Panc1 (cell line): ENCODE results near the gene ST3GAL5. TPM values are rescaled to one million over a fixed set of nuclear protein-coding genes. Genes with fewer than 3 reads are reported as not detected.

Source experiments
- ATAC-seq: fragments of 200-7000 bp; cut with Tn5 transposase; 2 replicates; pipeline ENCODE4 v1.9.1; 2020; ENCODE audit warnings: mild to moderate bottlenecking, moderate library complexity
- BruUV-seq: library from RNA; stranded (reverse); fragments of 400-500 nt; replicated peaks from 2 replicates; lab custom pipeline; 2021; lab: Mats Ljungman, UMichigan
- CTCF ChIA-PET: fragments of 300-600 bp; sonication (Branson Sonifier 250); formaldehyde crosslinking; loops from one replicate; lab custom pipeline; 2022; ENCODE audit warnings: antibody characterized with exemption; lab: Charles Lee
- POLR2A ChIA-PET: fragments of 300-600 bp; sonication (Branson Sonifier 250); formaldehyde crosslinking; loops from one replicate; lab custom pipeline; 2022; ENCODE audit warnings: antibody characterized with exemption; lab: Charles Lee
- DNase-seq: peaks from one replicate; pipeline ENCODE4 v3.0.0-alpha.2; 2010; ENCODE audit warnings: low read depth, low spot score
- H3K27ac ChIP-seq: 2 replicates; pipeline ENCODE4 v1.5.1; 2011; ENCODE audit warnings: mild to moderate bottlenecking, low read length, inconsistent platforms
- H3K27me3 ChIP-seq: fragments of 200-500 bp; sonication (Bioruptor generic); 2 replicates; pipeline ENCODE4 v1.6.0; 2014; ENCODE audit warnings: low read length, inconsistent platforms; ENCODE audit not compliant: control insufficient read depth, insufficient read depth
- H3K36me3 ChIP-seq: fragments of 200-500 bp; sonication (Bioruptor generic); 2 replicates; pipeline ENCODE4 v1.5.1; 2014; ENCODE audit warnings: inconsistent platforms, mild to moderate bottlenecking, low read length, moderate library complexity; ENCODE audit not compliant: control insufficient read depth, insufficient read depth
- H3K4me1 ChIP-seq: 2 replicates; pipeline ENCODE4 v1.5.1; 2011; ENCODE audit warnings: inconsistent platforms, mild to moderate bottlenecking, low read length, moderate library complexity; ENCODE audit not compliant: control insufficient read depth, insufficient read depth
- H3K4me3 ChIP-seq, 2 experiments: 2 replicates each; pipeline ENCODE4 v1.5.1; 2011 to 2012; ENCODE audit warnings: low read depth in 2 of 2, low read length in 2 of 2, mild to moderate bottlenecking in 2 of 2, inconsistent platforms in 1 of 2, moderate library complexity in 1 of 2
- H3K9me3 ChIP-seq: fragments of 200-500 bp; sonication (Bioruptor generic); 2 replicates; pipeline ENCODE4 v1.5.1; 2014; ENCODE audit warnings: low read depth, mild to moderate bottlenecking, inconsistent platforms, low read length, moderate library complexity; ENCODE audit not compliant: control insufficient read depth, insufficient read depth
- CTCF ChIP-seq: fragments of 450-650 bp; IDR thresholded peaks from 2 replicates; pipeline ENCODE4 v1.5.1; 2017; ENCODE audit warnings: mild to moderate bottlenecking
- POLR2AphosphoS5 ChIP-seq: IDR thresholded peaks from 2 replicates; pipeline ENCODE4 v1.6.1; 2012; ENCODE audit warnings: mild to moderate bottlenecking, low read depth, low read length, moderate library complexity
- REST ChIP-seq, 2 experiments: IDR thresholded peaks; 2 replicates each; pipeline ENCODE4 v1.6.1; 2011 to 2012; ENCODE audit warnings: low read depth in 2 of 2, control low read depth in 1 of 2, low read length in 1 of 2, mild to moderate bottlenecking in 1 of 2, moderate library complexity in 1 of 2; ENCODE audit not compliant: insufficient read depth in 1 of 2
- SIN3A ChIP-seq: IDR thresholded peaks from 2 replicates; pipeline ENCODE4 v1.6.1; 2012; ENCODE audit warnings: low read depth, mild to moderate bottlenecking, low read length, moderate library complexity, borderline replicate concordance; ENCODE audit not compliant: insufficient read depth
- TCF7L2 ChIP-seq: IDR thresholded peaks from 2 replicates; pipeline ENCODE4 v1.6.1; 2011; ENCODE audit warnings: mild to moderate bottlenecking, low read depth, low read length, inconsistent platforms
- in situ Hi-C: cut with HindIII; loops from 2 replicates; pipeline ENCODE4 v1.10.0; 2016; ENCODE audit warnings: low sequenced_read_pairs, low pct_unique_long_range_greater_than_20kb
- intact Hi-C: fragments of 100-400 bp; cut with micrococcal nuclease; formaldehyde crosslinking; loops from one replicate; pipeline ENCODE4 v1.10.0; 2022; ENCODE audit not compliant: unreplicated experiment
- total RNA-seq: library from RNA; stranded (reverse); gene quantifications from one replicate; pipeline ENCODE4 v1.2.1, GENCODE V29; 2021; ENCODE audit not compliant: unreplicated experiment

ST3GAL5 gene
- total RNA-seq, 1 experiment from 2014 or later = 5.0 TPM

GRCh38 chr2:85861180-85861579 lies 27.6 kb downstream of the ST3GAL5 start:
- TF ChIP-seq SIN3A (no peak), POLR2AphosphoS5 (no peak), CTCF (no peak), TCF7L2 (no peak), REST (IDR thresholded peaks at IDR 0.05; ENCODE audit: insufficient read depth in 1 of 2, low read depth in 2 of 2, low read length in 1 of 2) (no peak)
- H3K36me3 ChIP-seq = no peaks in the 10 kb centered on the region
- intact Hi-C loops = no loop called here
- no peak overlapping the region for H3K27ac ChIP-seq
- no TSS peak for BruUV-seq
- POLR2A ChIA-PET = no interaction called here
- H3K27me3 ChIP-seq = 0 out of 2 replicates have a peak, but pooled peaks cover 2% of the 10 kb centered on the region
- H3K9me3 ChIP-seq = no peaks in the 10 kb centered on the region
- no peaks in the 10 kb centered on the region for H3K4me1 ChIP-seq
- ATAC-seq = no peak
- H3K4me3 ChIP-seq = no peak overlapping the region
- CTCF ChIA-PET = interaction anchor here (0.7 kb wide), 1 partner anchor 29 kb away, joined by 3 read pairs; no protein-coding TSS in a partner anchor
- no peak for DNase-seq
- in situ Hi-C loops = no loop called here

- no TSS peak for BruUV-seq
- intact Hi-C loops = no loop called here
- ATAC-seq (peak; percentile 42; the same call in 1 of the 2 replicates), DNase-seq (no peak)
- ChIA-PET CTCF (no interaction called here), POLR2A (no interaction called here)
- H3K4me1 ChIP-seq = no peaks in the 10 kb centered on the region
- H3K36me3 ChIP-seq = no peaks in the 10 kb centered on the region
- in situ Hi-C loops = no loop called here
- no peaks in the 10 kb centered on the region for H3K9me3 ChIP-seq
- TF ChIP-seq SIN3A = no peak
- no peak for TF ChIP-seq CTCF
- no peak for TF ChIP-seq TCF7L2
- TF ChIP-seq REST (IDR thresholded peaks at IDR 0.05; ENCODE audit: insufficient read depth in 1 of 2, low read depth in 2 of 2, low read length in 1 of 2) = no peak
- no peak for TF ChIP-seq POLR2AphosphoS5
- no peak overlapping the region for H3K27ac ChIP-seq
- no peaks in the 10 kb centered on the region for H3K27me3 ChIP-seq
- no peak overlapping the region for H3K4me3 ChIP-seq
These were observed 29.9 kb downstream of the ST3GAL5 start for GRCh38 chr2:85858841-85859240.
